ENCODE results near the gene SELENOI. TPM values are rescaled to one million over a fixed set of nuclear protein-coding genes. Genes with fewer than 3 reads are reported as not detected.

Gene SELENOI
- total and polyA plus RNA-seq, 10 of the 15 experiments (the other 5 are each of a cell fraction or from before 2014, with no cell fraction given), result 5.2 to 31.4 (median 17.4) TPM

GRCh38 chr2:26442301-26442700 is 96.4 kb downstream of the SELENOI start:
- no peaks in the 10 kb centered on the region for H3K9me3 ChIP-seq (replicated peaks; ENCODE audit: control insufficient read depth, insufficient read depth, low read length)
- no peaks in the 10 kb centered on the region for H3K4me1 ChIP-seq (ENCODE audit: control insufficient read depth, insufficient read depth, low read length)
- H3K4me2 ChIP-seq (ENCODE audit: control insufficient read depth, insufficient read depth), result no peak overlapping the region
- H3K36me3 ChIP-seq (ENCODE audit: control insufficient read depth in 2 of 2, insufficient read depth in 2 of 2, low read length in 1 of 2), result no peaks in the 10 kb centered on the region
- FAIRE-seq (no peak), ATAC-seq (no peak), DNase-seq (ENCODE audit: low read depth, low spot score) (no peak)
- CTCF ChIA-PET, result no interaction called here
- BruUV-seq (replicated peaks), result no TSS peak
- H2AFZ ChIP-seq (ENCODE audit: control insufficient read depth, low read depth, low read length), result no peak overlapping the region
- H3K27me3 ChIP-seq (replicated peaks in 1 of 2; ENCODE audit: control insufficient read depth in 2 of 2, insufficient read depth in 2 of 2, low read length in 1 of 2), result no peaks in the 10 kb centered on the region
- no peaks in the 10 kb centered on the region for H3K79me2 ChIP-seq (ENCODE audit: control insufficient read depth, insufficient read depth, low read length)
- RAD21 ChIA-PET (ENCODE audit: unreplicated experiment), result no interaction called here
- intact Hi-C loops (cut with micrococcal nuclease; ENCODE audit: unreplicated experiment) (no loop called here), in situ Hi-C loops (cut with MboI) (no loop called here)
- SMC1A ChIA-PET (ENCODE audit: uncharacterized antibody, unreplicated experiment), result no interaction called here
- no peak overlapping the region for H3K27ac ChIP-seq (ENCODE audit: control insufficient read depth, insufficient read depth)
- POLR2A ChIA-PET, result interaction anchor here (0.6 kb wide), 1 partner anchor 15 kb away, joined by 4 read pairs; no protein-coding TSS in a partner anchor
- no peak overlapping the region for H3K4me3 ChIP-seq
- 65% methylated on average over 2 of the region's 2 CpGs for WGBS (ENCODE audit: insufficient coverage, insufficient replicate concordance, low lambda C conversion rate, missing lambda C conversion rate)
- no peaks in the 10 kb centered on the region for H4K20me1 ChIP-seq (ENCODE audit: control insufficient read depth, insufficient read depth)
- no peak overlapping the region for H3K9ac ChIP-seq (ENCODE audit: control insufficient read depth, insufficient read depth, low read length)
- TF ChIP-seq SP1 (IDR thresholded peaks at IDR 0.05; ENCODE audit: low read depth, low read length) (no peak), RFX5 (IDR thresholded peaks at IDR 0.05; ENCODE audit: low read depth, low read length) (no peak), ZBTB4 (CRISPR knock-in tag; IDR thresholded peaks at IDR 0.05) (no peak), MTA2 (IDR thresholded peaks at IDR 0.05; ENCODE audit: low read depth) (no peak), BHLHE40 (IDR thresholded peaks at IDR 0.05; ENCODE audit: borderline replicate concordance in 1 of 2, low read depth in 2 of 2, low read length in 1 of 2) (no peak), HCFC1 (IDR thresholded peaks at IDR 0.05; ENCODE audit: low read length) (no peak), CEBPZ (IDR thresholded peaks at IDR 0.05; ENCODE audit: low read depth, low read length) (no peak), TCF3 (IDR thresholded peaks at IDR 0.05; ENCODE audit: borderline replicate concordance, insufficient read depth, low read depth, low read length) (no peak), RAD51 (IDR thresholded peaks at IDR 0.05) (no peak), EGR1 (IDR thresholded peaks at IDR 0.05; ENCODE audit: borderline replicate concordance in 1 of 2, low read depth in 2 of 2, low read length in 2 of 2) (no peak), PRDM15 (CRISPR knock-in tag; IDR thresholded peaks at IDR 0.05) (no peak), POLR2AphosphoS5 (IDR thresholded peaks at IDR 0.05; ENCODE audit: low read length) (no peak), RELB (IDR thresholded peaks at IDR 0.05; ENCODE audit: low read depth) (no peak)
